ENCODE data around the gene PRR7.

The PRR7 gene

DNA sequence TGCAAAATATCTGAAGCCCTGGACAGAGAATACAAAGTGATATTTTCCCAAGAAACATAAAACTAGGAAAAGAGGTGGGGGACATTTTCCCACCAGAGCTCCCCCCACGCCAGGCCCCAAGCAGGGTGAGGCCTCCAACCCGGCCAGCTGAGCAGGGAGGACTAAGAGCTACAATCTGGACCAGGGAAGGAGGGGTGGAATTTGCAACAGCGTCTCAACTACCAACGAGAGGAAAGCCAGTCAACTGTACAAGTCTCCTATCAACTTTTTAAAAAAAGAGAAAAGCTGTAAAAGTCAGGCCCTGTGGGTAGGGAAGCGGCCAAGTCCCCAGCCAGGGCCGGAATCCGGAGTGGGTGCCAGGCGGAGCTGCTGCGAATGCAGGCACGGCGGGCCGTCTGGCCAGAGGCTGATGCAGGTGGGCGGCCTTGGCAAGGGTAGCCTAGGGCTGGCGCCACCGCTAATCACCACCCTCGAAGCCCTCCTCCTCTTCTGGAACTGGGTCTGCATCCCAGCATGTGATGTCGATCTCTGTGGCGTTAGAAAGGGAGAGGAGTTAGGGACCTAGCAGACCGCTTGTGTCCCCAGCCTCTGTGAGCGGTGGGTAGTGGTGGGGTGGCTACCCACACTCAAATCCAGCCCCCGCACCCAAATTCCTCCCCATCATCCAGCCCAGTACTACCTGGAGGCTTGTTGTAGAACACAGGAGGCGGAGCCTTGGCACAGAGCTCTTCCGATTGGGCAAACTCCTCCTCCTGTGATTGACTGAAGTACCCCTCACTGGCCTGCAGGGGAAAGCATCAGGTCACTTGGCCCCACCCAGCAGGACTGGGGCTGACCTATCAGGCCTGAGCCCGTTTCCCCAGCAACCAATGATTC, 10.6 kb downstream of the PRR7 start:
- in situ Hi-C loops (cut with HindIII; ENCODE audit: low sequenced_read_pairs) = no loop called here
- no peak overlapping the region for H3K4me3 ChIP-seq (ENCODE audit: low read depth, low read length)
- peak; percentile 97 for DNase-seq (ENCODE audit: low read depth, low spot score)
- TF ChIP-seq, protein P1, sequence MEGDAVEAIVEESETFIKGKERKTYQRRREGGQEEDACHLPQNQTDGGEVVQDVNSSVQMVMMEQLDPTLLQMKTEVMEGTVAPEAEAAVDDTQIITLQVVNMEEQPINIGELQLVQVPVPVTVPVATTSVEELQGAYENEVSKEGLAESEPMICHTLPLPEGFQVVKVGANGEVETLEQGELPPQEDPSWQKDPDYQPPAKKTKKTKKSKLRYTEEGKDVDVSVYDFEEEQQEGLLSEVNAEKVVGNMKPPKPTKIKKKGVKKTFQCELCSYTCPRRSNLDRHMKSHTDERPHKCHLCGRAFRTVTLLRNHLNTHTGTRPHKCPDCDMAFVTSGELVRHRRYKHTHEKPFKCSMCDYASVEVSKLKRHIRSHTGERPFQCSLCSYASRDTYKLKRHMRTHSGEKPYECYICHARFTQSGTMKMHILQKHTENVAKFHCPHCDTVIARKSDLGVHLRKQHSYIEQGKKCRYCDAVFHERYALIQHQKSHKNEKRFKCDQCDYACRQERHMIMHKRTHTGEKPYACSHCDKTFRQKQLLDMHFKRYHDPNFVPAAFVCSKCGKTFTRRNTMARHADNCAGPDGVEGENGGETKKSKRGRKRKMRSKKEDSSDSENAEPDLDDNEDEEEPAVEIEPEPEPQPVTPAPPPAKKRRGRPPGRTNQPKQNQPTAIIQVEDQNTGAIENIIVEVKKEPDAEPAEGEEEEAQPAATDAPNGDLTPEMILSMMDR (IDR thresholded peaks at IDR 0.05; ENCODE audit: low read depth, low read length) = peak; percentile 64

DNA sequence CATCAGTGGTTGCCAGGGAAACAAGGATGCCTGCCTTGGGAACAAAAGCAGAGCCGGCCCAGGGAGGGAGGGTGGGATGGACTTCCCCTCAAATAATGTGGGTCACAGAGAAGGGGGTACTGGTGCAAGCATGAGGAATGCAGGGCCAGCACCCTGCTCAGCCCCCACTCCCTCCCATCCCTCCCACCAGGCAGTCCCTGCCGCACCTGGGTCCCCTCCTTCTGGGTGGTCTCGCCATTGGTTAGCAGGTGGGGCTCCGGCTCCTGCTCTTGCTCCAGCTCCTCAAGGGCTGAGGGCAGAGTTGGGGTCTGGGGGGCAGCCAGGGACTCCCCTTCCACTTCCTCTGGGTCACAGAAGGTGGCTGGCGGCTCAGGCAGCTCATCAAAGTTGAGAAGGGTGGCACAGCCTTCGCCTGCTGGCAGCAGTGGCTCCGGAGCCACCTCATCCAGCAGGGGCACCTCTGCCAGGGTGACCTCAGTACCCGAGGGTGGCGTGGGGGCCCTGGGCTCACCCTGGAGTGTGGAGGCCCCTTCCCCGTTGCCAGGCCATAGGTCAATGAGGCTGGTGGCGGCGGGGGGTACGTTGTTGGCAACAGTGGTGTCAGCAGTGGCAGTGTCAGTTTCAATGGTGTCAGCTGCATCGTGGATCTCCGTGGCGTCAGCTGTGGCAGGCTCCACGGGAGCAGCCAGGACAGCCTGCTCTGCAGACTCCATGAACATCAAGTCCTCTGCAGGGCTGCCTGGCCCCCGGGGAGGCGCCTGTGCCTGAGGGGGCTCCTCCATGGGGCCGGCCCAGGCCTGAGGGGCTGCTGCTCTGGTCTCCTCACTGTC, 11.5 kb downstream of the PRR7 start:
- in situ Hi-C loops (cut with HindIII; ENCODE audit: low sequenced_read_pairs) = no loop called here
- H3K4me3 ChIP-seq (ENCODE audit: low read depth, low read length) = no peak overlapping the region
- no peak for DNase-seq (ENCODE audit: low read depth, low spot score)
- TF ChIP-seq, protein P1 (IDR thresholded peaks at IDR 0.05; ENCODE audit: low read depth, low read length) = no peak

DNA sequence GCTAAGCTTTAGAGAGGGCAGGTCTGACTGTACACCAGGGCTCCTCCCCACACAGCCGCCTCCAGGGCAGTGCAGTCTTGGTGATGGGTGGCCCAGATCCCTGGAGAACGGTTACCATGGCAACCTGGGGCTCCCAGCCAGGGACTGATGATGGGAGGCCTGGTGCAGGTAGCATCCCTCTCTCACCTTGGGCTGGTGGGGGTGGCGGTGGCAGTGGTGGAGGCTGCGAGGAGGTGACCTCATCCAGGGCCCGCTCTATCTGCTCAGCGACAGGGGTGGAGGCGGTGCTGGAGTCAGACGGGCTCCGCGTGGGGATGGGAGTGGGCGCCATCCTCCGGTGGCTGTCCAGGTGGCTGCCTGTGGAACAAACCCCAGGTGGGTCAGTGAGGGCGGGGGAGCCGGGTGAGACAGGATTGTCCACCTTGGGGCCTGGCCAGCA, 12.3 kb downstream of the PRR7 start:
- DNase-seq (ENCODE audit: low read depth, low spot score) = no peak
- TF ChIP-seq, protein P1 (IDR thresholded peaks at IDR 0.05; ENCODE audit: low read depth, low read length) = no peak
- no peak overlapping the region for H3K4me3 ChIP-seq (ENCODE audit: low read depth, low read length)
- in situ Hi-C loops (cut with HindIII; ENCODE audit: low sequenced_read_pairs) = no loop called here

DNA sequence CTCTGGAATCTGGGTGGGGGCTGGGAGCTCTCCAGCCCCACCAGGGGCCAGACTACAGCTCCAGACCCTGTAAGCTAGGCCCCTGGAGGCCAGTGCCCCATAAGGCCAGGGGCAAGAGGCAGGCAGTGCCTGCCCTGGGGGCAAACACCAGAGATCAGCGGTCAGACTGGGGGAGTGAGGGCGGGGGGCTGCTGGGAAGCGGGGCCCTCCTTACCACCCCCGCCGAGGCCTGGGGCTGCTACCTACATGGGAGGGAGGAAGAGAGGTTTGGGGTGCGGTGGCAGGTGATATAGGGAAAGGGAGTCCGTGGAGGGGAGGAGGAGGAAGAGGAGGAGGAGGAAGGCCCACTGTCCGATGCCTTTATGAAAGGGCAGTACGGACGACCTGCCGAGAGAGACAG, 12.7 kb downstream of the PRR7 start:
- in situ Hi-C loops (cut with HindIII; ENCODE audit: low sequenced_read_pairs) = no loop called here
- no peak for DNase-seq (ENCODE audit: low read depth, low spot score)
- no peak overlapping the region for H3K4me3 ChIP-seq (ENCODE audit: low read depth, low read length)
- TF ChIP-seq, protein P1 (IDR thresholded peaks at IDR 0.05; ENCODE audit: low read depth, low read length) = no peak

DNA sequence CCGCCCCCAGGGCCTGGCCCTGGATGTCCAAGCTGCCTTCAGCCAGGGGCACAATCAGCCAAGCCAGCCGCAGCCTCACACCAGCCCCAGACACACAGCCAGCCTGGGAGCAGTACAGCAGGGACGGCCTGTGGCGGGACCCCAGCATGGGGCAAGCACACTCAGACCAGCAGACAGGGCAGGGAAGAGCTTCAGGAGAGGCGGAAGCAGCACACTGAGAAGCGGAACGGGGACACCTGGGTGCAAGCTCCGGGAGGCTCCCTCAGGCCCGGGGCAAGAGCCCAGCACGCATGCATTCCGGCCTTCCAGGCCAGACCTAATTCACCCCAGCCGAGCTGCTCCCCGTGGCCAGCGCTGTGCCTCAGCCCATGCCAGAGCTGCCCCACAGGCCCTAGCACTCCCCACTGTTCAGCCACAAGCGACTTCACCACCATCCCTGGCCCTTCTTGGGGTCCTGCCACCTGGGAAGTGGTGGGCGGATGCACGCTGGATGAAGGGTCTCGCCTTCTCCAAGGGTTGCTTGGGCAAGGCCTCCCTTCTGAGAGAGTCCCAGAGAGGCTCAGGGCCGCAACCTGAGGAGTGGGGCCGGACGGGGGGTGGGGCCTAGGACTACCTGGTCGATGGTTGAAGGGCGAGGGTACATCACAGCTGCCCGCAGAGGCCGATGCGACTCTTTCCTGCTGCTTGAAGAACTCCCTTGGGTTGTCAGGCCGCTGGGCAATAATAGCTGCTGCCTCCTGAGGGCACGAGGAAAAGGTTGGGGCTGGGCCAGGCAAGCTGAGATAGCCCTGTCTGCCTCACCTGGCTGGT, 13.4 kb downstream of the PRR7 start:
- no peak overlapping the region for H3K4me3 ChIP-seq (ENCODE audit: low read depth, low read length)
- no peak for DNase-seq (ENCODE audit: low read depth, low spot score)
- TF ChIP-seq, protein P1 (IDR thresholded peaks at IDR 0.05; ENCODE audit: low read depth, low read length) = no peak
- in situ Hi-C loops (cut with HindIII; ENCODE audit: low sequenced_read_pairs) = no loop called here

Data from astrocyte of the spinal cord (primary cell).